Left lung (tissue), 10 donors: ENCODE measurements around the gene CCDC187. TPM values are rescaled to one million over a fixed set of nuclear protein-coding genes. Genes with fewer than 3 reads are reported as not detected.

ENCODE experiments used
- ATAC-seq: fragments of 200-7000 bp; cut with Tn5 transposase; one replicate; pipeline ENCODE4 v1.9.1; 2020; ENCODE audit warnings: moderate library complexity
- DNase-seq, 4 donors: peaks; one replicate each; pipeline ENCODE4 v3.0.0-alpha.2; 2013 to 2020
- H3K27ac ChIP-seq, 2 donors: fragments of 200-600 bp; sonication (generic) in 1 of 2; one replicate each; pipeline versions ENCODE4 v1.5.0 to v1.8.0; 2020 to 2021
- H3K27me3 ChIP-seq, 2 donors: fragments of 200-600 bp; sonication (generic) in 1 of 2; one replicate each; pipeline versions ENCODE4 v1.5.0 to v1.8.0; 2020 to 2021
- H3K36me3 ChIP-seq, 2 donors: fragments of 200-600 bp; sonication (generic) in 1 of 2; one replicate each; pipeline versions ENCODE4 v1.5.0 to v1.8.0; 2020 to 2021
- H3K4me1 ChIP-seq, 2 donors: fragments of 200-600 bp; one replicate each; pipeline ENCODE4 v1.8.0; 2021
- H3K4me3 ChIP-seq, 2 donors: fragments of 200-600 bp; sonication (generic) in 1 of 2; one replicate each; pipeline versions ENCODE4 v1.5.0 to v1.8.0; 2020 to 2021; ENCODE audit warnings: mild to moderate bottlenecking in 1 of 2
- H3K9me3 ChIP-seq, 2 donors: fragments of 200-600 bp; sonication (generic) in 1 of 2; one replicate each; pipeline versions ENCODE4 v1.5.0 to v1.8.0; 2020 to 2021
- CTCF ChIP-seq, 2 donors: fragments of 200-600 bp; sonication (generic) in 1 of 2; IDR thresholded peaks; one replicate each; pipeline versions ENCODE4 v1.5.0 to v1.8.0; 2021; ENCODE audit warnings: antibody characterized with exemption in 2 of 2
- intact Hi-C, 2 donors: fragments of 100-400 bp; cut with DNase I; formaldehyde crosslinking; loops; one replicate each; pipeline versions ENCODE4 v1.11.2 to v1.14.2; 2022
- polyA plus RNA-seq, 6 donors: library from polyadenylated mRNA; unstranded; fragments of 120-200 nt; gene quantifications; one replicate each; pipeline ENCODE4 v1.2.1, GENCODE V29; 2013; ENCODE audit not compliant: insufficient read length in 6 of 6
- total RNA-seq, 2 donors: library from RNA; stranded (reverse); fragmentation: NEBNext Ultra II Directional; extraction: Animal tissue kit (Norgen Biotek cat#: 25700); gene quantifications; one replicate each; pipeline ENCODE4 v1.2.1, GENCODE V29; 2021
- donor health status: DM: no; HTN: yes; CAD: no.
- donor health status: DM: no; HTN: no; CAD: no.

The CCDC187 gene
- total and polyA plus RNA-seq, 8 donors: 0.47 to 3.0 (median 1.9) TPM

- Histone ChIP-seq H3K4me3 (no peak overlapping the region), H3K36me3 (no peaks in the 10 kb centered on the region), H3K27ac (no peak overlapping the region), H3K4me1 (peaks cover 3 to 7% of the 10 kb centered on the region in 2 donors), H3K27me3 (peaks cover 0 to 66% of the 10 kb centered on the region in 2 donors), H3K9me3 (no peaks in the 10 kb centered on the region)
- ATAC-seq: no peak
- intact Hi-C loops: no loop called here
- no peak for TF ChIP-seq CTCF (IDR thresholded peaks at IDR 0.05)
- peak in 1 of 4 donors; percentile 50 for DNase-seq
These were observed 24.4 kb downstream of the CCDC187 start for GRCh38 chr9:136279471-136279870.

- no peaks in the 10 kb centered on the region for H3K9me3 ChIP-seq
- H3K27me3 ChIP-seq: peaks cover 0 to 66% of the 10 kb centered on the region in 2 donors
- no peak for DNase-seq
- H3K4me1 ChIP-seq: peaks cover 3 to 7% of the 10 kb centered on the region in 2 donors
- no peak for ATAC-seq
- no peak for TF ChIP-seq CTCF (IDR thresholded peaks at IDR 0.05)
- intact Hi-C loops: no loop called here
- no peaks in the 10 kb centered on the region for H3K36me3 ChIP-seq
- no peak overlapping the region for H3K27ac ChIP-seq
- H3K4me3 ChIP-seq: no peak overlapping the region
These were observed 25.0 kb downstream of the CCDC187 start for GRCh38 chr9:136278894-136279293.

- TF ChIP-seq CTCF (IDR thresholded peaks at IDR 0.05): no peak
- intact Hi-C loops: no loop called here
These were observed 25.7 kb downstream of the CCDC187 start for GRCh38 chr9:136278221-136278620.

GRCh38 chr9:136277746-136278145, 26.1 kb downstream of the CCDC187 start:
- no peaks in the 10 kb centered on the region for H3K36me3 ChIP-seq
- H3K27me3 ChIP-seq: peaks cover 0 to 57% of the 10 kb centered on the region in 2 donors
- H3K27ac ChIP-seq: no peak overlapping the region
- peak in 1 of 4 donors; percentile 37 for DNase-seq
- no peaks in the 10 kb centered on the region for H3K4me1 ChIP-seq
- no peak for ATAC-seq
- no peak overlapping the region for H3K4me3 ChIP-seq
- H3K9me3 ChIP-seq: no peaks in the 10 kb centered on the region
- intact Hi-C loops: no loop called here
- TF ChIP-seq CTCF (IDR thresholded peaks at IDR 0.05): no peak

More at GRCh38 chr9:136278221-136278620, 25.7 kb downstream of the CCDC187 start:
- Histone ChIP-seq H3K27me3 (peaks cover 0 to 61% of the 10 kb centered on the region in 2 donors), H3K36me3 (no peaks in the 10 kb centered on the region), H3K4me1 (peaks cover 0 to 3% of the 10 kb centered on the region in 2 donors), H3K9me3 (no peaks in the 10 kb centered on the region), H3K27ac (no peak overlapping the region), H3K4me3 (no peak overlapping the region)
- no peak for ATAC-seq
- peak in 1 of 4 donors; percentile 33 for DNase-seq

- H3K4me1 ChIP-seq: no peaks in the 10 kb centered on the region
- H3K27me3 ChIP-seq: peaks cover 0 to 46% of the 10 kb centered on the region in 2 donors
- no peaks in the 10 kb centered on the region for H3K9me3 ChIP-seq
- H3K36me3 ChIP-seq: no peaks in the 10 kb centered on the region
- no peak for ATAC-seq
- H3K4me3 ChIP-seq: no peak overlapping the region
- no peak for TF ChIP-seq CTCF (IDR thresholded peaks at IDR 0.05)
- DNase-seq: peak in 1 of 4 donors; percentile 54
- intact Hi-C loops: no loop called here
- no peak overlapping the region for H3K27ac ChIP-seq
These were observed 27.2 kb downstream of the CCDC187 start for GRCh38 chr9:136276716-136277115.
